GM19438 (cell line): ENCODE data around the gene CCNL2.

Experiments
- ATAC-seq: cut with Tn5 transposase; IDR thresholded peaks from one replicate; pipeline ENCODE4 v1.9.1; 2021; ENCODE audit warnings: low read depth; ENCODE audit not compliant: unreplicated experiment

CCNL2 gene

GRCh38 chr1:1359664-1360468 is 39.3 kb downstream of the CCNL2 start:
- no peak for ATAC-seq

DNA sequence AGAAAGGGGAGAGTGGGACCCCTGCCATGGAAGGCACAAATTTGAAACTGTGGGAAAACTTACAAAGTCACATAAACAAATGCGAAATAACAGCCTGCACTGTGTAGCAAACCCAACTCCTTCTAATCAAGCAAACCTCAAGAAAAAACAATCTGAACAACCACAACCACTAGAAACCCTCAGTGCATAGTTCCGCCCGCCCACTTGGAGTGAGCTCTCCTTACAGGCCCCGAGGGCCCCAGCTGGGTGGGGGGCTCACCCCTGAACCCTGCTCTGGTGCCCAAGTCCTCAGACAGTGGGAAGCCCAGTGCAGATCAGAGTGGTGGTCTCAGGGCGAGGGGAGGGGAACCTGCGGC is 39.8 kb downstream of the CCNL2 start:
- ATAC-seq: no peak

DNA sequence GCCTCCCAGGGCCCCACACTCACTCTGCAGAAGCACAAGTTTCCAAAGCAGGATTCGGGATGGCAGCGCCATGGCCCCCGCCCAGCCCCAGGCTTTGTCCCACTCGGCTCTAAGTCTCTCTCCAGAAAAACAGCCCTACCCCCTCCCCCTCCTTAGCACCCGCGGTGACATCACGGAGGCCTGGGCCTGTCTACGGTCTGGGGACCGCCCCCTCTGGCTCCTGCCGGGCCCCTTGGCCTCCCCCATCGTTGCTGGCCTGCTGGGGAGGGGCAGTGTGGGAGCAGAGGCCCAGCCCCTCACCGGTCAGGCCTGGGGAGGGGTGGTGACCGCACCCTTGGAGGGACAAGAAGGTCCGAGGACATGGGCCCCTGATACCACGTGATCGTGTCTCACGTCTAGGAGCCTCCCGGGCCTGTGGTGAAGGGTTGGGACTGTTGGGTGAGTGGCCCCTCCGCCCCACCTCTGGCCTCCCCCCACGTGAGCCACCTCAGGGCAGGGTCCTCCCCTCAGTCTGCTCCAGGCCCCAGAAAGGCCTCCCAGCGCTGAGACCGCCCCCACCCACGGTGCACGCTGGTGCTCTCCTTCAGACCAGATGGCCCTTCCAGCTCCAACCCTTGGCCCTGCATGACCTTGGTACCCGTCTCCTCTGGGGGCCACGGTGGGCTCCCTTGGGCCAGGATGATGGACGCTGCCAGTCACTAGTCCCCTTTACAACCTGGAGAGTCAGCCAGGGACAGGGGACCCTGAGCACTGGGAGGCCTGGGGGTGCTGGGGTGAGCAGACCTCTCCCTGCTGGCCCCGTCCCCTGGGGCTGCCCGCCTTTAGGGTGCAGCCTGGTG is 40.5 kb downstream of the CCNL2 start, which contains the start of gene MXRA8:
MXRA8 (minus strand) TSS at position 123 of the 839 bp plus-strand sequence; CDS start at position 72, 51 bp downstream.
- no peak for ATAC-seq

- no peak for ATAC-seq
Observed at GRCh38 chr1:1357871-1358432, 41.2 kb downstream of the CCNL2 start.

GRCh38 chr1:1356796-1357401 is 42.2 kb downstream of the CCNL2 start:
- no peak for ATAC-seq

- ATAC-seq: no peak
Observed at GRCh38 chr1:1356166-1356795, 42.9 kb downstream of the CCNL2 start.

DNA sequence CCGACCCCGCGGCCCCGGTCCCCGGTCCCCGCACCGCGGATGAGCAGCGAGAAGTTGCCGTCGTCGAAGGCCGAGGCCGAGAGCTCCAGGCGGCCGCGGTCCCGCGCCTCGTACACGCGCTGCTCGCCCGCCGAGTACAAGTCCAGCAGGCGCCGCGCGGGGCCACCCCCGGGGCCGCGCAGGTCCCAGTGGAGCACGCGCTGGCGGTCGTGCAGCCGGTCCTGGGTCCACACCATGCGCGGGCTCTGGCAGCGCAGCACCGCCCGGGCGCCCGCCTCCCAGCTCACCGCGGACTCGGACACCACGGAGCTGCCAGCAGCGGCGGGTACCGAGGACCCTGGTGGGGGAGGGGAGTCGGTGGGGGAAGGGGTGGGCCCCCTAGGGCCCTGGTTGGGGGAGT is 43.7 kb downstream of the CCNL2 start:
- no peak for ATAC-seq

DNA sequence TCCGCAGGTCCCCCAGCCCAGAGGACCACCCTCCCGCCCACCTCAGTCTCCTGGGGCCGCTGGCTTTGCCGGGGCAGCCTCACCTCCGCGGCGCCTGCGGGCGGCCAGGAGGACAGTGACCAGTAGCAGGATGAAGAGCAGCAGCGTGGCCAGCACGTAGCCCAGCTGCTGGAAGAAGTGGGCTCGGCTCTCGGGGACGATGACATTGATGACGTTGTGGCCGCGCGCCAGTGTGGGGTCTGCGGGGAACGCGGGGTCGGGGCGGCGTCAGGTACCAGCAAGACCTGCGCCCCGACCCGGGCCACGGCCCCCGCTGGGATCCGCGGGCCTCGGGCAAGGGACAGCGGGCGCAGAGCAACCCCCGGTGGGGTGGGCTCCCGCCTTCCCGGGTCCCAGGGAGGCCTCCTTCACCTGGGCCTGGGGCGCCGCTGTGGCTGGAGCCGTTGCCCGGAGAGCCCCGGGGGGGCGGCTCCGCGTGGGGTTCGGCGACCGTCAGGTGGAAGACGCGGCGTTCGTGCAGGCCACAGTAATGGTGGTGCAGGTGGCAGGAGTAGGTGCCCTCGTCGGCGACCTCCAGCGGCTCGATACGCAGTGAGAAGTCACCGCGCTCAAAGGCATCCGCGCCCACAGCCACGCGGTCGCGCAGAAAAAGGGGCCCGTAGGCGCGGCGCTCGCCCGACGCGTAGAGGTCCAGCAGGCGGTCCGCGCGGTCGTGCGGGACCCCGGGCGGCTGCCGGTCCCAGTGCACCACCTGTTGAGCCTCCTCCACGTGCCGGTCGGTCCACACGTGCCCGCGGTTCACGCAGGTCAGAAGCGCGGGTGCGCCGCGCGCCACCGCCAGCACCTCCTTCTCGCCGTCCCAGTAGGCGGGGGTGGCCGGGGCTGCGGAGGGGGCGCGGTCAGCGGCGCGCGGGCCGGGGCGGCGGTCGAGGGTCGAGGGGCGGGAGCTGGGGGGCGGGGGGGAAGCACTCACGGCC is 44.6 kb downstream of the CCNL2 start:
- ATAC-seq: no peak

GRCh38 chr1:1353389-1354151 is 45.6 kb downstream of the CCNL2 start:
- no peak for ATAC-seq

DNA sequence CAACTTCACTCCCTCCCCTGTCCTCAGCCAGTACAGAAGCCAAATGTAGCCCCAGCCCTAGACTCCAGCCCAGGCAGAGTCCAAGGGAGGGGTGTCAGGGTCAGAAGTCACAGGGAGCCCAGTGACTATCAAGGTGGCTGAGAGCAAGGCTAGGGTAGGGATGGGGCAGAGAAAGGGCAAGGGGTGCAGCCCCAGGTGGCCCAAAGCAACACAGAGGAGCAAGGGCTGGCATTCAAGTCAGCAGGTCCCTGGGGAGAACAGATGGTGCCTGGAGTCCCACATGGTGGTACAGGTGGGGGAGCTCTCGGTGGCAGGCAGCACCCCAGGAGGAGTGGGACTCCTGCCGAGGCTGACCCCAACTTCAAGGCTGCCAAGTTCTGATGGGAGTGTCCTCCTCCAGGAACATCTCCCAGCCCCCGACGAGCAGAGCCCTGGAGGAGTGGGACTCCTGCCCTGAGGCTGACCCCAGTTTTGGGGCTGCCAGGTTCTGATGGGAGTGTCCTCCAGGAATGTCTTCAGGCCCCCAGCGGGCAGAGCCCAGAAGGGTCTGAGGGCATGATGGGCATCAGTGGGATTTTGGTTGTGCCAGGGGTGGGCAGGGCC is 46.2 kb downstream of the CCNL2 start:
- no peak for ATAC-seq

GRCh38 chr1:1351511-1352427 is 47.4 kb downstream of the CCNL2 start:
- no peak for ATAC-seq

- no peak for ATAC-seq
Observed at GRCh38 chr1:1349256-1350012, 49.7 kb downstream of the CCNL2 start, which contains the start of gene DVL1. TSS of gene DVL1 (minus strand) at chr1:1349418. CDS start at chr1:1349065, 353 bp downstream.

GRCh38 chr1:1348420-1349255 is 50.5 kb downstream of the CCNL2 start:
- ATAC-seq: no peak

- no peak for ATAC-seq
Observed at GRCh38 chr1:1347663-1348419, 51.3 kb downstream of the CCNL2 start.
